RCC 7860 (cell line): ENCODE results near the gene HK1.

Source experiments
- DNase-seq: peaks from one replicate; pipeline ENCODE4 v3.0.0-alpha.2; 2015; ENCODE audit warnings: low spot score
- FAIRE-seq: peaks from 2 replicates; lab custom pipeline; 2012; peaks lifted over from hg19 to GRCh38; lab: Jason Lieb, UNC

HK1 gene

DNA sequence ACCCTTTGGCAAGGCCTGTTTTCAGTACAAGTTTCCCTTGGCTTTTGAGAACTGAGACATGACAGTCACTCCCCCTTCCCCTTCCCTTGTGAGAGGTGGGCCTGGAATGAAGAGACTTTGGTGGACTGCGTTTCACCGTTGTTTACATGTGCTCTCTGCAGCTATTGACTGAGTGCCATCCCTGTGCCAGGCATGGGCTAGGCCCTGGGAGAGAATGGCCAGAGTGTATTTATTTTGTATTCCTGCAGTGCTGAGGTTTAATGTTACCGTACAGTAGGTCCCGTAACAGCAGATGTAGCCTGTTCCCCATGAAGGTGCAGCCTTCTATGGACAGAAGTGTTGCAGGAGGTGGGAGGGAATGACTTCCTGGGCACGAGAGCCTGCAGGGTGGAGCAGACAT is 88.4 kb downstream of the HK1 start:
- FAIRE-seq: no peak
- DNase-seq: no peak

DNA sequence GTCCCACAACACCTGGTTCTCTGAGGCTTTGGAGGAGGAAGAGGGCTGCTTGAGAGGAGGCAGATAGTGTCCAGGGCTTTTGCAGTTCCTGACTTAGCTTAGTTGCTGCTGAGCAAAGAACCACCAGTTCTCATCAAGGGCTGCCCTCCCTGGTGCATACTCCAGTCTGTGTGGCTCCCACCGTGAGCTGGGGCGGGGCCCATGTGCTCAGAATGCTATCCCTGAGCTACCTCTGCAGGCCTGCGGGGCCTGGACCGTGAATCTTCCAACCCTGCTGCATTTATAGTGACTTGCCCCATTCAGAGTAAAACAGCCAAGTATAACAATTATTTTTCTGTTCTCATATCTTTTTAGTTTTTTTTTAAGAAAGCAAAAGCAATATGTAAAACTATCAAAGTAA is 89.2 kb downstream of the HK1 start:
- no peak for FAIRE-seq
- no peak for DNase-seq

DNA sequence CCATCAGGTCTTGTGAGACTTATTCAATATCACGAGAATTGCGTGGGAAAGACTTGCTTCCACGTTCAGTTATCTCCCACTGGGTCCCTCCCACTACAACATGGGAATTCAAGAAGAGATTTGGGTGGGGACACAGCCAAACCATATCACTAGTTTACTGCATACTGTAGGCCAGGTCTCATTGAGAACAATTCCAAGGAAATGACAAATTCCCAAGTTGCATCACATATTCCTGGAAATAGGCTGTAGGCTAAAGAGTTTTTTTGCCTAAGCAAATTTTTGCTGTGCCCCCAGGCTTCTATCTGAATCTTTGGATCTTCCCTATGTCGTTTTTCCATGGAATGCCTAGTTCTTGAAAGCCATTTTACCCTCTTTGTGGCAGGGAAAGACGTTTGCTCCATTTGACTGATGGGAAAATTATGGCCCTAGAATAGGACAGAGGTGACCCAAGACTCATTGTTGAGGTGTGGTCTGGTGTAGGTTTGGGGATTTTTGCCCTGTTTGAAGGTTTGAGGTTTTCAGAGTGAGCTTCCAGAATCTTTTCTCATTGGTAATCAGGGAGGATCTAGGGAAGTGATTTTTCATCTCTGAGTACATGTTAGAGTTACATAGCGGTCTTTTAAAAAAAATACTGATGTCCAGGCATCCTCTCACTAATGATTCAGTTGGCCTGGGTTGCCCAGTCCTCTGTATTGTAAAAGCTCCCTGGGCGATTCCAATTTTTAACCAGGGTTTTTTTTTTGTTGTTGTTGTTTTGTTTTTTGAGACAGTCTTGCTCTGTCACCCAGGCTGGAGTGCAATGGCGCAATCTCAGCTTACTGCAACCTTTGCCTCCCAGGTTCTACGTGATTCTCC is 94.1 kb downstream of the HK1 start:
- FAIRE-seq: no peak
- no peak for DNase-seq

DNA sequence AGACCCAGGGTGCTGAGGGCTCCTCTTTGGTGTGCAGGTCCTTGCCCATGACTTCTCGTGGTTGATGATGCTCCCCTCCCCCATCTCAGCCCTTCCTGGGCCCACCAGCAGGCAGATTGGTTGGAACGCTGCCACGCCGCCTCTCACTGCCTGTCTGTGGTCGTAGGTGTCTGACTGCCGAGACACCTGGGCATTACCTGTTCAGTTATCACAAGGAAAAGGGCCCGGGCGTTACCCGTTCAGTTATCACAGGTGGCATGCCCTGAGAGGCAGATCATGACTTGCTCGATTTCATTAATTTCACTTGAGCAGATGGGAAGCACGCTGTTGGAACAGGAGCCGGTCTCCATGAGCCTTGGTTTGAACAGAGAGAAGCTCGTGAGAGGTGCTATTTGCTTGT is 95.9 kb downstream of the HK1 start:
- DNase-seq (no peak), FAIRE-seq (no peak)

DNA sequence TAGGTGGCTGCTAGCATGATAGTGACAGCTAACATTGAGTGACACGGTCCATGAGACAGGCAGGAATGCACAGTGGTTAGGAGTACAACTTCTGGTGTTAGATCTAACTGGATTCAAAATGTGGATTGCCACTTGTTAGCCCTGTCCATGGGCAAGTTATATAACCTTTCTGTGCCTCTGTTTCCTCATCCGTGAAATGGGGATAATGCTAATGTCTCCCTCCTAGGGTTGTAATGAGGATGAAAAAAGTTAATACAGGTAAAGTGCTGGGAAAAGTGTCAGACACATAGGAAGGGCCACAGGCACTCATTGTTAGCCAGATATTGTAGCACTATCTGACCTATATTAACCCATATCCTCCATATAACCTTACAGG is 96.6 kb downstream of the HK1 start:
- FAIRE-seq: no peak

DNA sequence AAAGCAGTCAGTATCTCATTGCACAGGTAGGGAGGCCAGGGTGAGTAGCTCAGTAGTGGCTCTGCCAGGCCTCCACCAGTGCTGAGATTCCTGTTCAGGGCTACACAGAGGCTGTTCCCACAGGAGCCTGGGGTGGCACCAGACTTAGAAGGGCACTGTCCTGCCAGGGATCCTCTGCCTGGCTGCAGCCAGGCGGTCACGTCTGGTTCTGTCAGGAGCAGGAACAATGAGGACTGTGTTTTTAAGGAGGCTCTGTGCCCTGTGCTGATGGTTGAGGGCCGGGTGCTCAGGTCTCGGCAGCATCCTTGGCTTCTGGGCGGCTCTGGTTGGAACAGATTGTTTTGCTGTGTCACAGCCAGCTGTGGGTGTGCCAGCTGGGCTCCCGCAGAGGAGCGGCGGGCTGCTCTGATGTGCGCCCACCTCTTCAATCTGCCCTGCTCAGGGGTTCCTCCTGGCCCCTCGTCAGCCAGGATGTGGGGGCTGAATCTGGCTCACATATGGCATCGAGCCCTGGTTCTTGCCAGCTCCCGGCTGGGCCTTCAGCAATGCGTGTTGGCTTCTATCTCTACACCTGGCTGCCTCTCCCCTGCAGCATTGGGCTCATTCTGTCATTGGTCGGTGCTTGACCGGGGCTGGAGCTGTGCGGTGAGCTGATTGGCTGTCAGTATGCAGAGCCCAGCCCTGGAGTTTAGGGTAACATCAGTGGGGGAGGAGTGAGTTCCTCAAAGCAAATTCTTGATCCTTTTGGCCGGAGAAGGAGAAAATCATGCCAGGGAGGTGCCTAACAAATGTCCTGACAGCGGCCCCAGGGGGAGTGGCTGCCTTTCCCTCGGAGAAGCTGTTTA is 97.2 kb downstream of the HK1 start:
- DNase-seq (no peak), FAIRE-seq (no peak)

More for the DNA sequence above, 96.6 kb downstream of the HK1 start:
- DNase-seq: no peak

DNA sequence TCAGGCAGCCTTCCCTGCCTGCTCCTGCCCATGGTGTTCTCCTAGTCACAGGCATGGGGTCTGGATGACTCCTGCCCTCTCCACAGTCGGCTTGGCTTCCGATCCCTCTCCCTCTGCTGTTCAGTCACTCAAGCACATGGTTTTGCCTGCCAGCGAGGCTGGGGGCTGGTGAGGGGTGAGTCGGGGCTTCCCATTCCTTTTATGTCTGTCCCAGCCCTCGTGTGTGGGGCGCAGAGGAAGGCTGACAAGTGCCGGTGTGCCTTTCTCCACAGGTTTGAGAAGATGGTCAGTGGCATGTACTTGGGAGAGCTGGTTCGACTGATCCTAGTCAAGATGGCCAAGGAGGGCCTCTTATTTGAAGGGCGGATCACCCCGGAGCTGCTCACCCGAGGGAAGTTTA is 98.4 kb downstream of the HK1 start:
- DNase-seq (no peak), FAIRE-seq (no peak)

DNA sequence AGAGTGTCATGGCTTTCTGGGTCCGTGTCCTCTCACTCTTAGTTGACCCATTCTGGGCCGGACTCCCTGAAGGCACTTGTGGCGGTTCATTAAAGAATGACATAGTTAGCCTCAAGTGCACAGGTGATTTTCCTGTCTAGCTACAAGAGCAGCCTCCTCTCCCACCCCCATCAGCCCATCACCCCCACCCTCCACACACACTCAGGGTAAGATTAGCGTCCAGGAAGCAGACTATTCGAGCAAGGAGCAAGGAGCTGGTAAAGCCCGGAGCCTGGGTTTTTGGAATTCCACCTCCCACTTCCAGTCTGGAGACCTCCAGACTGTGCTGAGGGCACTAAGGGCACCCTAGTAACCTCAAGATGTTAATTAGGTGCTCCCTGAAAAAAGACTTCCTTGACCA is 98.9 kb downstream of the HK1 start:
- DNase-seq: no peak
- FAIRE-seq: no peak

DNA sequence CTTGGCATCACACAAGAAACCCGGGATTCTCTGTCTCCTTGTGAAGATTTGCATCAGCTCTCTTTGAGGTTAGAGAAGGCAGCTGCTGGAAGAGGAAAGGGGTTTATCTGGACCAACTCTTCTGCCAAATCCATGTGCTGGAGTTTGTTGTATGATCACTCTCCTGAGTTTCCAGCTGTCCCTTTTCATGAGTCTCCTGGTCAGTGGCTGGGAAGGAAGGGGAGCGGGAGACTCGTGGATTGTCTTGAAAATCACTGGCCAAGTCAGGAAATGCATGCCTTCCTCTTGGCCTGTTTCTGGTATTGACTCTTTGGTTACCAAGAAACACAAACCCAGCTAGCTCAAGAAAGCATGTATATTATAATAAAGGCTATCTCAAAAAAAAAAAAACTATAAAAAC is 99.6 kb downstream of the HK1 start:
- DNase-seq (no peak), FAIRE-seq (no peak)

DNA sequence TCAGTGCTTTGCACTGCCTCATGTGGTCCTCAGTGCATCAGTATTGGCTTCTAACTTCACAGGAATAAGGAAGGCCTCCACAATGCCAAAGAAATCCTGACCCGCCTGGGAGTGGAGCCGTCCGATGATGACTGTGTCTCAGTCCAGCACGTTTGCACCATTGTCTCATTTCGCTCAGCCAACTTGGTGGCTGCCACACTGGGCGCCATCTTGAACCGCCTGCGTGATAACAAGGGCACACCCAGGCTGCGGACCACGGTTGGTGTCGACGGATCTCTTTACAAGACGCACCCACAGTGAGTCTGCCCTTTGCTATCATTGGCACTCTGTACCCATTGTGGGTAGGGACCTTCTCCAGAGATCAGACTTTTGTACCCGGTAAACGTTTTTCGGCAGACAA is 101.5 kb downstream of the HK1 start:
- FAIRE-seq: no peak
- no peak for DNase-seq

DNA sequence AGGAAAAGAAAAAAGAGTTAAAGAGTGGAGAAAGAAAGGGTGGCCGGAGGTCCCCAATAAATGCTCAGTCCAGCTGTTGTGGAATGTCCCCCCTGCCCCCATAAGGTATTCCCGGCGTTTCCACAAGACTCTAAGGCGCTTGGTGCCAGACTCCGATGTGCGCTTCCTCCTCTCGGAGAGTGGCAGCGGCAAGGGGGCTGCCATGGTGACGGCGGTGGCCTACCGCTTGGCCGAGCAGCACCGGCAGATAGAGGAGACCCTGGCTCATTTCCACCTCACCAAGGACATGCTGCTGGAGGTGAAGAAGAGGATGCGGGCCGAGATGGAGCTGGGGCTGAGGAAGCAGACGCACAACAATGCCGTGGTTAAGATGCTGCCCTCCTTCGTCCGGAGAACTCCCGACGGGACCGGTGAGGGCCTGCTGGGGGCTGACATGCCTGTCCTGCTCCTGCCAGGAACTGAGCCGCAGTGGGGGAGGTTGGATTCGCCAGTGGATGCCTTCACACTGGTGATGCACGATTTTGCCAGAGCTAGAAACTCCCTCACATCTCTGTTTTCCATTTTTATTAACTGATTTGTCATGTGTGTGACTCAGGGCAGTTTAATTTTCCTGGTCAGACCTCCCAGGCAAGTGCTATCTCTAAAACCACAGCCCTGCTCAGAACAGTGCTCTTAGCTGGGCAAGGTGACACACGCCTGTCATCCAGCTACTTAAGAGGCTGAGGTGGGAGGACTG is 104.3 kb downstream of the HK1 start:
- FAIRE-seq: peak; percentile 99
- DNase-seq: peak; percentile 99

DNA sequence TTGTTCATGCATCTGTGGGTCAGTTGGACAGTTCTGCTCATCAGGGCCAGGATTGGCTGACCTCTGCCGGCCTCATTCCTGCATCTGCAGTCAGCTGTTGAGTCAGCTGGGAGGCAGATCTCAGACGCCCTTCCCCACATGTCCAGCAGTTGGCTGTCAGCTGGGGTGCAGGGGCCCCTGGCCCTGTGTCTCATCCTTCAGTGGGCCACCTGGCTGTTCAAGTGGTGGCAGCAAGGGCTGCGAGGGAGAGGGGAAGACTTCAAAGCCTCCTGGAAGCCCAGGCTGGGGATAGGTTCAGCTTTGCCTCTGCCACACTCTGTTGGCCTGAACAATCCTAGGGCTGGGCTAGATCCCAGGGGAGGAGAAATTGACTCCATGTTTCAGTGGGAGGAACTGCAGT is 105.3 kb downstream of the HK1 start:
- FAIRE-seq: no peak
- peak; percentile 45 for DNase-seq

DNA sequence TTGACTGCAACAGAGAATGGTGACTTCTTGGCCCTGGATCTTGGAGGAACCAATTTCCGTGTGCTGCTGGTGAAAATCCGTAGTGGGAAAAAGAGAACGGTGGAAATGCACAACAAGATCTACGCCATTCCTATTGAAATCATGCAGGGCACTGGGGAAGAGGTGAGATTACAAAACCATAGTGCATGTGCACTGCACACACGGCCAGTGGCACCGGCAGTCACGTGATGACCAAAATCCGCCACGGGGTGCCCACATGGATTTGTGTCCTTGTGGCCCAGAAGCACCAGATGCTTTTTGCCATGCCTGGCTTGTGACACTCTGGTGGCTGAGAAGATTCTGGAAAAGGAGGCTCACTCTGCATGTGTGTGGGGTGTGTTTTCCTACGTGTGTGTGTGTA is 106.0 kb downstream of the HK1 start:
- no peak for FAIRE-seq
- DNase-seq: no peak

DNA sequence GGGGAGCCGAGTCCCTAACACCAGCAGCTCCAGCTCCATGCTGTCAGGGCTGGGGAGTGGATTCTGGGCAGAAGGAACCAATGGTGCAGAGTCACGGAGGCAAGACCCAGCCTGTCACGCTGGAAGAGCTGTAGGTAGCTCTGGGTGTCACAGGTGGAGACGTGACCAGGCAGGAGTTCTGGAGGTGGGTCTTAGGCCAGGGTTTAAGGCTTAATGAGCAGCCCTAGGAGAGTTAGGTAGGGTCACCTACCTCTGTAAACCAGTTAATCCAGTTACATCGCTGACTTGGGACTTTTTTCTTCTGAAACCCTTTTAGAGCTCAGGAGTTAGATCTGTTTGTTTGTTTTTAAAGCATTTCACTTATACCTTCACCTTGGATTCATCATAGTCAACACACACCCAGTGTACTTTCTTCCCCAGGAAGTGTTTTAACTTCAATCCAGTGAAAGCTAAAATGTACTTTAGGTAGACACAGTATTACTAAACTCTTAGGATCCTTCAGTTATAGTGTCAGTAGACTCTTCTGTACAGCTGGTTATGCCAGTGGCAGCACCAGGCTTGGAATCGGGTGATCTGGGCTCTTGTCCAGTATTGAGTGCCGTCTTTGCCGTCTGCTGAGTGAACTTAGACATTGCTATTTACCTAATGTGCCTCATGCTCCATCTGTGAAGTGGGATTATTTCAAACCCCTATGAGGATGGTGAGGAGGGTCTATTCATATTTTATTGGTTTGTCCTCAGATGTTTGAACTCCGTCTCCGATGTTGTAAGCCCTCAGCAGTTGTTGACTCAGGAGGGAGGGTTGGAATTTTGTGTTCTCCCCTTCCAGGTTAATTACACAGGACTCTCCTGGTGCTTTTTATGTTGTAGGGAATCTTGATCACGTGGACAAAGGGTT is 107.4 kb downstream of the HK1 start:
- no peak for FAIRE-seq

DNA sequence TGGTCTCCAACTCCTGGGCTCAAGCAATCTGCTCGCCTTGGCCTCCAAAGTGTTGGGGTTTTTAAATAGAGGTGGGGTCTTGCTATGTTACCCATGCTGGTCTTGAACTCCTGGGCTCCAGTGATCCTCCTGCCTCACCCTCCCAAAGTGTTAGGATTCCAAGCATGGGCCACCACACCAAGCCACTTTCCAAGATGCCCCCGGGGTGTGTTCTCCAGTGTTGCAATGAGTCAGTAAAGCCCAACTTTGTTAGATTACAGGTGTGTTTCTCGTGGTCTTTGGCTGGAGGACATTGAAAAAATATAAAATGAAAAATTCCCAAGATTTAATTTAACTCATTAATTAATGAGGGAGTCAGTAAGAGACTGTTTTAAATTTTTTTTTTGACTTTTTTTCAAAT is 109.2 kb downstream of the HK1 start:
- no peak for FAIRE-seq
- DNase-seq: no peak

More for the DNA sequence above, 107.4 kb downstream of the HK1 start:
- DNase-seq: no peak

DNA sequence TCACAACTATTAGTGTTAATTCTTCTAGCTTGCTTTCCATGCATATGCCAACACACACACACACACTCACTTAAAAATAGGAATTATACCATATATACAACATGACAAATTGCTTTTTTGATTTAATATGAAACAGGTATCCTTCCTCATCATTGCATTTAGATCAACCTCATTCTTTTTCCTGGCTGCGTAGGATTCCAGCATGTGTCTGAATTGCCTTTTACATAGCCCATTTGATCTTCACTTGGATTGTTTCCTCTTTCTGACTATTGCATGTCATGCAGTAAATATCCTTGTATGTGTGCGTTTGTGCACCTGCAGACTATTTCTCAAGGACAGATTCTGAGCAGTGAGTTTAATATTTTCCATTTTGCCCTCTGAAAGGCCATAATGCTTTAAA is 110.2 kb downstream of the HK1 start:
- FAIRE-seq: no peak

DNA sequence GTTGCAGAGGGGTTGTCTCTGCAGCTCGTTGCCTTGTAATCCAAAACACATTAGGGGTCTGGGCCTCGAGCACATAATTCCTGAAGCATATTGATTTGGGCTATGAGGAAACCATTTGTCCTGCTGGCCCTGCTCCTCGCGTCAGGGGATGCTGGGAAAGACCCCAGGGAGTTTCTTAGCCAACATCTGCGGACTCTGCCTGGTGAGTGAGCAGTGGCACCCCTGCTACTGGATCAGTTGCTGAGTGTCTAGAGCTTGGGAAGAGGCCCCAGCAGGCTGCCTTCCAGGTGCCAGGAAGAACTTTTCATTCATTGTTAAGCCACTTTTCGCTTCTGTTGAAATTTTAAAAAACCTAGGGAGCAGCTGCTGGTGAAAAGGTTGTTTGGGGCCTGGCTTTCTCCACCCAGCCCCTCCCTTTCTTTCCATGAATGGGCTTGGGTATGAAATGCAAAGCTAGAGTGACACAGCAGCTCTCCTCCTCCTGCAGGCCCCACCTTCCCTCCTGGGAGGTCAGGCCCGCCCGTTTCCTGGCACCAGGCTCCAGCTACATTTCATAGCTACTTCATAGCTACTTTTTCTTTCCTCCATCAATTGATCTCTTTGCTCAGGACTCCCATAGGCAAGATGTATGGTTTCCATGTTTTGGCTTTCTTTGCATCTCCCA is 111.7 kb downstream of the HK1 start:
- FAIRE-seq: no peak
- peak; percentile 26 for DNase-seq

More for the DNA sequence above, 110.2 kb downstream of the HK1 start:
- no peak for DNase-seq

DNA sequence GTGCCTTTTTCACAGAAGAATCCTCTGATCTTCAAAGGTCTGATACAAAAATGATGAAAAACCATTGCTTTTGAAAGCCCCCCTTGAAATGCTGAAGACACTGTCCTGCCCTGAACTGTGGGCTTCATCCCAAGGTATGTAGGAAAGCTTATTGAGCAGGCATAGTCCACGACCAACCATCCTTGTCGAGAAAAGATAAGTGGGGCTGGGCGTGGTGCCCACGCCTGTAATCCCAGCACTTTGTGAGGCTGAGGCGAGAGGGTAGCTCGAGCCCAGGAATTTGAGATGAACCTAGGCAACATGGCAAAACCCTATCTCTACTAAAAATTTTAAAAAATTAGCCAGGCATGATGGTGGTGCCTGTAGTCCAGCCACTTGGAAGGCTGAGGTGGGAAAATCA is 112.9 kb downstream of the HK1 start:
- DNase-seq (no peak), FAIRE-seq (no peak)

DNA sequence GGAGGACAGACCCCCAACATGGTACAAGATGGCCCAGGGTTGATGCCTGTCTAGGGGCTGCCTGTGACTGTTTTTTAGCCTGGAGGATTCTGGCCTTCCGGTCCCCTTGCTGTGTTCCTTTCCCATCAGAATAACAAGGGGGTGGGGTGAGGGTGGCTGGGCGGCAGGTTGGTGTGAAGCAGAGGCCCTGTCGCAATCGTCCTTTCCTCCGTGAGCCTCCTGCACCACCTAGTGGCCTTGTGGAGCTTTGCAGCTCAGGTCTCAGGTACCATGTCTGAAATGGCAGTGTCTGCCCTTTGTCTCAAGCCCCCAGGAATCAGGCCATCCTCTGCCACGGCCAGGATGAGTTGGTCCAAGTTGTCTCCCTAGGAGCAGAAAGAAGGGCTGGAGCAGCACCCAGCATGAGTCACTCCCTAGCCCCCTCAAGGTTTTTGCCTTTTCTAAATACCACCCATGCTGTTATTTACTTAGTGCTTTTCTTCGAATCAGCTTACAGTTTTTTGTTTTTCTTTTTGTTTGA is 114.2 kb downstream of the HK1 start:
- FAIRE-seq: no peak

DNA sequence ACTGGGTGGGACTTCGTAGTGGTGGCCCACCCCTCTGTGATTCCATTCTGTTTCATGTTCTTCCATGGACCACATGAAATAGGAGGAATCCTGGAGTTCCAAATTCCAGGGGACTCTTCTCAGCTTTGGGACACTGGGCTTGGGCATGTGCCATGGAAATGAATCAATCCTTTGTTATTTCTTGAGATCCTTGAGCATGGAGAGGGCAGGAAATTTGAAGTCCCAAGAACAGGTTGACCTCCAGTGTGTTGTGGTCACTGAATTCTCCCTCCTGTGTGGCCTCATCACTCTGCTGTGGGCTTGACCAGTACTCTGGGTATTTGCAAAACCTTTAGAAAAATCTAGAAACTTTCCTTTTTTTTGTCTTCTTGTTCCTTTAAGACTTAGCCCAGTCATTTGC is 115.7 kb downstream of the HK1 start:
- DNase-seq (no peak), FAIRE-seq (no peak)

More for the DNA sequence above, 114.2 kb downstream of the HK1 start:
- DNase-seq: peak; percentile 58
